A549 treated with ZK216348 at 1 μM for 4 hours (cell line): ENCODE results near the gene TNK2. TPM values are rescaled to one million over a fixed set of nuclear protein-coding genes. Genes with fewer than 3 reads are reported as not detected.

Experiments
- total RNA-seq: library from RNA; stranded (reverse); fragments of 200-300 nt; extraction: Qiagen RNA extraction; gene quantifications from 5 replicates; pipeline ENCODE4 v1.2.3, GENCODE V29; 2022; ENCODE audit warnings: low read depth

The TNK2 gene
- total RNA-seq: 13.4 to 26.7 TPM (median 22.3 TPM) in 5 replicates

DNA sequence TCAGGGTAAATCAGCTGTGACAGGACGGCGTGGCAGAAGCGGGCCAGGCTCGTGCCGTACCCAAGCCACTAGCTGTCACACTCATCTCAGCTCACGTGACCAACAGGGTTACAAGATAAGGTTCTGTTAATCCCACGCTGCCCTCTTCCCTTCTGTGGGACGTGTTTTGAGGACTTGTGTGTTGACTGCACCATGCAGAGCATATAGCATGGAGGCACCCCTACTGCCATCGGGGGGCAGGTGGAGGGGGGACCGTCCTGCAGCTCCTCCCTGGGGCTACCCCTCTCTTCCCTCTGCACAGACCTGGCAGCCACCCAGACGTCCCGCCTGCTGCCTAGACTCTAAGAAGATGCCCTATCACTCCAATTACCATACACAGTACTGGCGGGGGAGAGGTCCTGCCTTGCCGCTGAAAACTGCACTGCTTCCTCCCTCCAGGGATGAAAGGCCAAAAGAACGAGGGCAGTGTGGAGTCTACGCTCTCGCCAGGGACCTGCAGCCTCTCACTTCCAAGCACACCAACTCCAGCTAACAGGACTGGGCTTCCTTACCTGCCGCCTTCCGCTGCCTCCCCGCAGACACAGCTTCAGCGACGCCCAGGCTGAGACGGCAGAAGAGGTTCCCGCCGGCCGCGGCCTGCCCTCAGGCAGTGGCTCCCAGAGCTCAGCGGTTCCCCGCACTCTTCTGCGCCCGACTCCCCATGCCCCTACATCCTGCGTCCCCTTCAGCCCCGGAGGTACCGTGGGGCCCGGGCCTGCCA, at the start of gene TNK2:
Gene TNK2 (minus strand): TSS at position 618 of the 760 bp plus-strand sequence. CDS start 19,963 bp downstream, outside the sequence.

Other genes with a start within 250 kb of the TNK2 start
- gene MUC20, start 187.6 kb downstream of the TNK2 start, total RNA-seq: 0.38 to 1.1 TPM (median 0.65 TPM) in 5 replicates
- 0.03 to 0.04 TPM in 2 of 5 replicates, not detected in the others for gene MUC4, start 96.6 kb downstream of the TNK2 start, total RNA-seq
- gene TFRC, start 173.5 kb upstream of the TNK2 start, total RNA-seq: 68.1 to 107 TPM (median 90.1 TPM) in 5 replicates